GM12878 (cell line): ENCODE results near the gene FOXRED2. TPM values are rescaled to one million over a fixed set of nuclear protein-coding genes. Genes with fewer than 3 reads are reported as not detected.

ENCODE experiments used
- ASH2L ChIP-seq: fragments of 300-600, 200-600 bp; sonication (generic); IDR thresholded peaks from 2 replicates; pipeline ENCODE4 v1.6.1; 2017; ENCODE audit warnings: low read depth, mild to moderate bottlenecking, borderline replicate concordance
- BHLHE40 ChIP-seq, 2 experiments: fragments of 450-650 bp in 1 of 2; IDR thresholded peaks; 2 replicates each; pipeline ENCODE4 v1.6.1; 2011 to 2017; ENCODE audit warnings: low read depth in 2 of 2, borderline replicate concordance in 1 of 2, improper control_type of control experiment in 1 of 2, low read length in 1 of 2, mild to moderate bottlenecking in 1 of 2
- CBX3 ChIP-seq: fragments of 200-600 bp; sonication (generic); IDR thresholded peaks from 2 replicates; pipeline ENCODE4 v1.6.1; 2016; ENCODE audit warnings: low read depth, borderline replicate concordance
- CHD1 ChIP-seq: IDR thresholded peaks from 2 replicates; pipeline ENCODE4 v1.6.1; 2012; ENCODE audit warnings: low read depth, low read length, improper control_type of control experiment
- CHD4 ChIP-seq: fragments of 200-600 bp; sonication (generic); IDR thresholded peaks from 2 replicates; pipeline ENCODE4 v1.6.1; 2016; ENCODE audit warnings: mild to moderate bottlenecking
- CREM ChIP-seq: IDR thresholded peaks from 2 replicates; pipeline ENCODE4 v1.6.1; 2014; ENCODE audit warnings: antibody characterized with exemption, low read depth
- E4F1 ChIP-seq: fragments of 450-650 bp; IDR thresholded peaks from 2 replicates; pipeline ENCODE4 v1.6.1; 2018; ENCODE audit warnings: borderline replicate concordance, mild to moderate bottlenecking; ENCODE audit not compliant: partially characterized antibody
- ESRRA ChIP-seq: IDR thresholded peaks from 2 replicates; pipeline ENCODE4 v1.6.1; 2012; ENCODE audit warnings: mild to moderate bottlenecking, low read length, improper control_type of control experiment
- EZH2 ChIP-seq: IDR thresholded peaks from 2 replicates; pipeline ENCODE4 v1.6.1; 2012; ENCODE audit warnings: low read depth, mild to moderate bottlenecking, control low read depth, inconsistent platforms, low read length, borderline replicate concordance; ENCODE audit not compliant: control insufficient read depth
- FOXK2 ChIP-seq: fragments of 450-650 bp; IDR thresholded peaks from 2 replicates; pipeline ENCODE4 v1.6.1; 2017; ENCODE audit warnings: mild to moderate bottlenecking, moderate library complexity
- GABPA ChIP-seq: IDR thresholded peaks from 2 replicates; pipeline ENCODE4 v1.6.1; 2014; ENCODE audit warnings: antibody characterized with exemption, low read depth, mild to moderate bottlenecking, inconsistent platforms
- IKZF2 ChIP-seq, 2 experiments: fragments of 450-650 bp; IDR thresholded peaks; 2 replicates each; pipeline ENCODE4 v1.6.1; 2017; ENCODE audit warnings: mild to moderate bottlenecking in 2 of 2, moderate library complexity in 2 of 2
- KLF5 ChIP-seq: fragments of 450-650 bp; IDR thresholded peaks from 2 replicates; pipeline ENCODE4 v1.6.1; 2014; ENCODE audit warnings: mild to moderate bottlenecking; ENCODE audit not compliant: partially characterized antibody
- MTA2 ChIP-seq: fragments of 450-650 bp; IDR thresholded peaks from 2 replicates; pipeline ENCODE4 v1.6.1; 2016; ENCODE audit warnings: low read depth, mild to moderate bottlenecking, moderate library complexity
- MYB ChIP-seq: fragments of 150-350 bp; IDR thresholded peaks from 2 replicates; pipeline ENCODE4 v1.6.1; 2014; ENCODE audit warnings: mild to moderate bottlenecking, low read depth, low read length, borderline replicate concordance
- MYC ChIP-seq: IDR thresholded peaks from 2 replicates; pipeline ENCODE4 v1.6.1; 2011; ENCODE audit warnings: mild to moderate bottlenecking, low read length, moderate library complexity, inconsistent platforms; ENCODE audit not compliant: insufficient read depth, insufficient replicate concordance, insufficient read length, severe bottlenecking
- NKRF ChIP-seq: fragments of 450-650 bp; conservative IDR thresholded peaks from 2 replicates; pipeline ENCODE4 v1.6.1; 2017; ENCODE audit warnings: mild to moderate bottlenecking, moderate library complexity
- POLR2A ChIP-seq: IDR thresholded peaks from 2 replicates; pipeline ENCODE4 v1.6.1; 2011; ENCODE audit warnings: low read depth, mild to moderate bottlenecking, low read length
- POLR2AphosphoS5 ChIP-seq: IDR thresholded peaks from 2 replicates; pipeline ENCODE4 v1.6.1; 2011; ENCODE audit warnings: mild to moderate bottlenecking, low read length, inconsistent platforms
- RAD21 ChIP-seq: IDR thresholded peaks from 2 replicates; pipeline ENCODE4 v1.6.1; 2011; ENCODE audit warnings: mild to moderate bottlenecking, low read depth, low read length, moderate library complexity; ENCODE audit not compliant: insufficient read depth
- SMAD5 ChIP-seq: IDR thresholded peaks from 2 replicates; pipeline ENCODE4 v1.6.1; 2016; ENCODE audit warnings: antibody characterized with exemption, low read depth
- SMC3 ChIP-seq: IDR thresholded peaks from 2 replicates; pipeline ENCODE4 v1.6.1; 2011; ENCODE audit warnings: low read length, improper control_type of control experiment, borderline replicate concordance
- STAT1 ChIP-seq: fragments of 450-650 bp; conservative IDR thresholded peaks from 2 replicates; pipeline ENCODE4 v1.6.1; 2014; ENCODE audit warnings: antibody characterized with exemption, mild to moderate bottlenecking
- TCF12 ChIP-seq: IDR thresholded peaks from 2 replicates; pipeline ENCODE4 v1.6.1; 2011; ENCODE audit warnings: low read depth, mild to moderate bottlenecking, low read length
- ZBTB4 ChIP-seq: fragments of 450-650 bp; formaldehyde crosslinking; IDR thresholded peaks from 2 replicates; pipeline ENCODE4 v1.4.0; 2022; ENCODE audit warnings: mild to moderate bottlenecking, moderate library complexity
- ZNF217 ChIP-seq: fragments of 450-650 bp; IDR thresholded peaks from 2 replicates; pipeline ENCODE4 v1.6.1; 2017; ENCODE audit warnings: antibody characterized with exemption, mild to moderate bottlenecking
- ZNF622 ChIP-seq: fragments of 450-650 bp; IDR thresholded peaks from 2 replicates; pipeline ENCODE4 v1.6.1; 2017; ENCODE audit warnings: mild to moderate bottlenecking, inconsistent platforms
- polyA plus RNA-seq, 11 experiments: library from polyadenylated mRNA; depleted of rRNA in 4 of 11; unstranded in 6 of 11; stranded (reverse) in 5 of 11; fragments of >200 nt; fragmentation: Nextera tagmentation in 4 of 11; fragmentation: Illumina TruSeq in 1 of 11; extraction: Ambion mirVana in 4 of 11; extraction: Trizol in 1 of 11; gene quantifications; 1 replicate in 1 of 11; 2 replicates in 10 of 11; pipeline versions ENCODE4 v1.2.1 to v1.2.3, GENCODE V29; 2011 to 2016; ENCODE audit warnings: inconsistent platforms in 2 of 11, missing spikeins in 2 of 11, low read depth in 1 of 11
- total RNA-seq, 4 experiments: library from RNA; depleted of rRNA in 3 of 4; stranded (reverse); fragments of >200 nt in 3 of 4; fragmentation: Illumina TruSeq in 1 of 4; extraction: Trizol in 1 of 4; gene quantifications; 2 replicates each; pipeline versions ENCODE4 v1.2.1 to v1.2.3, GENCODE V29; 2013 to 2021

Gene FOXRED2
- total and polyA plus RNA-seq, 10 of the 15 experiments (the other 5 are each of a cell fraction or from before 2014, with no cell fraction given) = 1.8 to 28.8 (median 7.6) TPM

GRCh38 chr22:36493690-36494110 lies 13.1 kb downstream of the FOXRED2 start (continued):
- TF ChIP-seq STAT1 (no peak), MYB (no peak), CHD4 (no peak), NKRF (no peak; the same call in 1 of the 2 replicates), IKZF2 (IDR thresholded peaks at IDR 0.05) (peak; percentile 93), GABPA (no peak), ZNF217 (no peak), CREM (no peak; the same call in 1 of the 2 replicates), TCF12 (peak; percentile 63; the same call in 1 of the 2 replicates), EZH2 (no peak), KLF5 (no peak), POLR2AphosphoS5 (no peak), SMAD5 (no peak), ZBTB4 (CRISPR knock-in tag) (no peak), E4F1 (no peak), CHD1 (no peak), ZNF622 (no peak), SMC3 (no peak), ASH2L (no peak), ESRRA (no peak), MYC (no peak), MTA2 (peak; percentile 37; the same call in 1 of the 2 replicates), FOXK2 (no peak), RAD21 (no peak), POLR2A (no peak), CBX3 (no peak), BHLHE40 (IDR thresholded peaks at IDR 0.05; ENCODE audit: borderline replicate concordance in 1 of 2, low read depth in 2 of 2, low read length in 1 of 2) (peak; percentile 52 to 85; a peak in 3 of 4 replicates)
